ENCODE results near the gene CHPT1.

Gene CHPT1

DNA sequence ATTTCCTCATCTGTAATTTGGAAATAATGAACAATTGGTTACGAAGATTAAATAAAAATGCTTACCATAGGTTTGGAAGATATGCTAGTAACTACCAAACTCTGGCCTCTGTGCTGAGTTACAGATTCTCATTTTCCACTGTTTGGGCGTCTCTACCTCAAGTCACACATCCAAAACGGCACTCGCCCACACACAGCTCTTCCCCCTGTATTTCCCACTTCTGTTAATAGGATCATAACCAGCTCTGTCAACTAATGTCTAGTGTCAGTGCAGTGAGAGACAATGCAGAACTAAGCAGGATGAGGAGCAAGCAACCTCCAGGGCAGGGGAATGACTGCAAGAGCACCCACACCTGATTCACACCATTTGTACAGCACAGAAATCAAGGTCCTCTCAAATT lies 52.7 kb downstream of the CHPT1 start:
- TF ChIP-seq EZH2 (IDR thresholded peaks at IDR 0.05; ENCODE audit: borderline replicate concordance, low read depth, low read length, severe bottlenecking), result no peak
- TF ChIP-seq, protein P1, sequence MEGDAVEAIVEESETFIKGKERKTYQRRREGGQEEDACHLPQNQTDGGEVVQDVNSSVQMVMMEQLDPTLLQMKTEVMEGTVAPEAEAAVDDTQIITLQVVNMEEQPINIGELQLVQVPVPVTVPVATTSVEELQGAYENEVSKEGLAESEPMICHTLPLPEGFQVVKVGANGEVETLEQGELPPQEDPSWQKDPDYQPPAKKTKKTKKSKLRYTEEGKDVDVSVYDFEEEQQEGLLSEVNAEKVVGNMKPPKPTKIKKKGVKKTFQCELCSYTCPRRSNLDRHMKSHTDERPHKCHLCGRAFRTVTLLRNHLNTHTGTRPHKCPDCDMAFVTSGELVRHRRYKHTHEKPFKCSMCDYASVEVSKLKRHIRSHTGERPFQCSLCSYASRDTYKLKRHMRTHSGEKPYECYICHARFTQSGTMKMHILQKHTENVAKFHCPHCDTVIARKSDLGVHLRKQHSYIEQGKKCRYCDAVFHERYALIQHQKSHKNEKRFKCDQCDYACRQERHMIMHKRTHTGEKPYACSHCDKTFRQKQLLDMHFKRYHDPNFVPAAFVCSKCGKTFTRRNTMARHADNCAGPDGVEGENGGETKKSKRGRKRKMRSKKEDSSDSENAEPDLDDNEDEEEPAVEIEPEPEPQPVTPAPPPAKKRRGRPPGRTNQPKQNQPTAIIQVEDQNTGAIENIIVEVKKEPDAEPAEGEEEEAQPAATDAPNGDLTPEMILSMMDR (IDR thresholded peaks at IDR 0.05; ENCODE audit: borderline replicate concordance, extremely low read depth, low read length, poor library complexity, severe bottlenecking), result no peak
- ATAC-seq (ENCODE audit: insufficient read depth, low read depth) (no peak), DNase-seq (no peak)
- no peak overlapping the region for H3K4me2 ChIP-seq (ENCODE audit: insufficient read depth, low read length)
- no peak overlapping the region for H2AFZ ChIP-seq (ENCODE audit: low read depth, low read length)
- no peaks in the 10 kb centered on the region for H3K27me3 ChIP-seq (ENCODE audit: insufficient read depth, low read length, poor library complexity)
- H3K4me3 ChIP-seq (ENCODE audit: low read depth in 1 of 2, low read length in 2 of 2), result no peak overlapping the region
- no peak overlapping the region for H3K9ac ChIP-seq (ENCODE audit: low read depth, low read length)
- H3K9me3 ChIP-seq (ENCODE audit: insufficient read depth, low read length, severe bottlenecking), result no peaks in the 10 kb centered on the region
- peaks cover 87% of the 10 kb centered on the region for H3K36me3 ChIP-seq (ENCODE audit: insufficient read depth, low read length)
- no peaks in the 10 kb centered on the region for H4K20me1 ChIP-seq (ENCODE audit: insufficient read depth, low read length)
- no peak overlapping the region for H3K27ac ChIP-seq (ENCODE audit: low read length)
- no peaks in the 10 kb centered on the region for H3K79me2 ChIP-seq (ENCODE audit: insufficient read depth, low read length)
- no peaks in the 10 kb centered on the region for H3K4me1 ChIP-seq (ENCODE audit: insufficient read depth, low read length)

DNA sequence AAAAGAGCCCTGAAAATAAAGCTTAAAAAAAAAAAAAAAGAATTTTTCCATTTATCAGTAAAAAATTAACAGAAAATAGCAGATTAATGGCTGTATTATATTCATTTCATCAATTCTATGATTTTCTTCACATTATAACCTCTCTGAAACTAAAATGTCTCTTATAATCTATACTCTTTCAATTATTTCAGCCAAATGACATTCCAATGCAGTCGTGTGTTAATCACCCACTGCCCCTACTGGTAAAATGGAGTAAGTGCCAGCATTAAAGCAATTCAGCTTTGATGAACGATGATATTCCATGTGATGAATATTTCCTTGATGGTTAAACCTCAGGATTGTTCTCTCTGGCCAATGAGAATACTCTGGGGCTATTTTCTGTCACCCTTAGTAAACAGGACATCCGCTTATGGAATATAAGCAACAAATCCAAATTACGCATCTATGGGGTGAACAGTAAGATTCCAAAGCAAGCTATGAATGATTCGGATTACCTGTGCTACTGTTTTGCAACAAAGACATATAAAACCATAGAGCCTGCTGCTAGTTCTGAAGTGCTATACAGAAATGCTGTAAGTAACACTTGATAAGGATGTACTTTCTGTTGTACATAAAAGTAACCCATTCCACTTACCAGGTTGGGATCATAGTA lies 62.1 kb downstream of the CHPT1 start:
- H3K36me3 ChIP-seq (ENCODE audit: insufficient read depth, low read length), result peaks cover 66% of the 10 kb centered on the region
- no peak overlapping the region for H2AFZ ChIP-seq (ENCODE audit: low read depth, low read length)
- TF ChIP-seq, protein P1 (IDR thresholded peaks at IDR 0.05; ENCODE audit: borderline replicate concordance, extremely low read depth, low read length, poor library complexity, severe bottlenecking), result peak; percentile 76
- TF ChIP-seq EZH2 (IDR thresholded peaks at IDR 0.05; ENCODE audit: borderline replicate concordance, low read depth, low read length, severe bottlenecking), result no peak
- H3K79me2 ChIP-seq (ENCODE audit: insufficient read depth, low read length), result no peaks in the 10 kb centered on the region
- H4K20me1 ChIP-seq (ENCODE audit: insufficient read depth, low read length), result no peaks in the 10 kb centered on the region
- no peak overlapping the region for H3K27ac ChIP-seq (ENCODE audit: low read length)
- H3K9ac ChIP-seq (ENCODE audit: low read depth, low read length), result no peak overlapping the region
- H3K27me3 ChIP-seq (ENCODE audit: insufficient read depth, low read length, poor library complexity), result no peaks in the 10 kb centered on the region
- no peaks in the 10 kb centered on the region for H3K4me1 ChIP-seq (ENCODE audit: insufficient read depth, low read length)
- peak; percentile 72; the same call in 2 of the 3 replicates for ATAC-seq (ENCODE audit: insufficient read depth, low read depth)
- DNase-seq, result no peak
- no peak overlapping the region for H3K4me2 ChIP-seq (ENCODE audit: insufficient read depth, low read length)
- no peak overlapping the region for H3K4me3 ChIP-seq (ENCODE audit: low read depth in 1 of 2, low read length in 2 of 2)
- no peaks in the 10 kb centered on the region for H3K9me3 ChIP-seq (ENCODE audit: insufficient read depth, low read length, severe bottlenecking)

DNA sequence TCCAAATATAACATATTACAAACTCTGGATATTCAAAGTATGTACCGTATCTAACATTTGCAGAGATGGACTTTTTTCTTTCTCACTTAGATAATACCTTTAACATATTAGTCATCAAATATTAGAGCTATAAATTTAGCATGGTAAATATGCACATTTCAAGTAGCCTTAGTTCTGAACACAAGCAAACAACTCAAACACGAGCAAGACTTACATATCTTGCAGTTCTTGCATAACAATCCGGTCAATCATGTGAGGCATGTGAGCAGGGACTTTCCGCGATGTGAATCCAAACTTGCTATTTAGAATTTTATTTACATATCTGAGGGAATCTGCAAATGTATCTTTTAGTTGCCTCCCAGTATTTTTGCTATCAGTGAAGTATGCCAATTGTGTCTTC lies 63.9 kb downstream of the CHPT1 start:
- Histone ChIP-seq H3K9ac (ENCODE audit: low read depth, low read length) (no peak overlapping the region), H3K36me3 (ENCODE audit: insufficient read depth, low read length) (peaks cover 66% of the 10 kb centered on the region), H3K4me3 (ENCODE audit: low read depth in 1 of 2, low read length in 2 of 2) (no peak overlapping the region), H4K20me1 (ENCODE audit: insufficient read depth, low read length) (no peaks in the 10 kb centered on the region), H3K4me1 (ENCODE audit: insufficient read depth, low read length) (no peaks in the 10 kb centered on the region), H3K9me3 (ENCODE audit: insufficient read depth, low read length, severe bottlenecking) (no peaks in the 10 kb centered on the region), H3K27ac (ENCODE audit: low read length) (no peak overlapping the region), H3K4me2 (ENCODE audit: insufficient read depth, low read length) (no peak overlapping the region), H3K27me3 (ENCODE audit: insufficient read depth, low read length, poor library complexity) (no peaks in the 10 kb centered on the region), H3K79me2 (ENCODE audit: insufficient read depth, low read length) (no peaks in the 10 kb centered on the region), H2AFZ (ENCODE audit: low read depth, low read length) (no peak overlapping the region)
- no peak for ATAC-seq (ENCODE audit: insufficient read depth, low read depth)
- TF ChIP-seq, protein P1 (IDR thresholded peaks at IDR 0.05; ENCODE audit: borderline replicate concordance, extremely low read depth, low read length, poor library complexity, severe bottlenecking), result no peak
- no peak for TF ChIP-seq EZH2 (IDR thresholded peaks at IDR 0.05; ENCODE audit: borderline replicate concordance, low read depth, low read length, severe bottlenecking)
- no peak for DNase-seq

Measured in DND-41 (cell line).